GM19193 (cell line): ENCODE data around the gene SDR42E2.

Source experiments
- POLR2A ChIP-seq: IDR thresholded peaks from 4 replicates; pipeline ENCODE4 v1.6.1; 2011; ENCODE audit not compliant: insufficient read depth, insufficient read length; ENCODE audit errors: extremely low read depth

The SDR42E2 gene

DNA sequence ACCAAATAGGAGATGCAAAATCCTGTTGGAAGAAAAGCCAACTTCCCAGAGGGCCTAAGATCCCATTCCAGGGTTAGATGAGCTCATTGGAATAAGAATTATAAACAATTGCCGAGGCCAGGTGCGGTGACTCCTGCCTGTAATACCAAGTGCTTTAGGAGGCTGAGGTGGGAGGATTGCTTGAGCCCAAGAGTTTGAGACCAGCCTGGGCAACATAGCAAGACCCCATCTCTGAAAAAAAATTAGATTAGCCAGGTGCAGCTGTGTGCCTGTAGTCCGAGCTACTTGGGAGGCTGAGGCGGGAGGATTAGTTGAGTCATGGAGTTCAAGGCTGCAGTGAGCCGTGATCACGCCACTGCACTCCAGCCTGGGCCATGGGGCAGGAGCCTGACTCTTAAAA, 17.8 kb upstream of the SDR42E2 start:
- TF ChIP-seq POLR2A: no peak

DNA sequence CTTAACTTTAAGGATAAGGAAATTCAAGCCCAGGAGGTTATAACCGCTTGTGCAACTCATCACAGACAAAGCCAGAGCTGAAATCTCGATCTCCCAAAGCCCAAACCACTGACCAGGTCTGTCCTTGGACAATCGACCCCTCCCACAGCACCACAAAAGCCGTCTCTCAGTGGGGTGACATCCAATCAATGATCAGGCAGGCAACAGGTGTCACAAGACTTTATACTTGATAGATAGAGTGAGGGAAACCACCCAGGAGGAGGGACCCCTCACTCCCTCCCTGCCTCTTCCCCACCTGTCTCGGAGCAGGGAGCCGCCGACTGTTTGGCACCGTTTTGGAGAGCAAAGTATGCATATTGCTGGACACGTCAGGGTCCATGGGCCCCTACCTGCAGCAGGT, 14.5 kb upstream of the SDR42E2 start:
- TF ChIP-seq POLR2A: no peak

DNA sequence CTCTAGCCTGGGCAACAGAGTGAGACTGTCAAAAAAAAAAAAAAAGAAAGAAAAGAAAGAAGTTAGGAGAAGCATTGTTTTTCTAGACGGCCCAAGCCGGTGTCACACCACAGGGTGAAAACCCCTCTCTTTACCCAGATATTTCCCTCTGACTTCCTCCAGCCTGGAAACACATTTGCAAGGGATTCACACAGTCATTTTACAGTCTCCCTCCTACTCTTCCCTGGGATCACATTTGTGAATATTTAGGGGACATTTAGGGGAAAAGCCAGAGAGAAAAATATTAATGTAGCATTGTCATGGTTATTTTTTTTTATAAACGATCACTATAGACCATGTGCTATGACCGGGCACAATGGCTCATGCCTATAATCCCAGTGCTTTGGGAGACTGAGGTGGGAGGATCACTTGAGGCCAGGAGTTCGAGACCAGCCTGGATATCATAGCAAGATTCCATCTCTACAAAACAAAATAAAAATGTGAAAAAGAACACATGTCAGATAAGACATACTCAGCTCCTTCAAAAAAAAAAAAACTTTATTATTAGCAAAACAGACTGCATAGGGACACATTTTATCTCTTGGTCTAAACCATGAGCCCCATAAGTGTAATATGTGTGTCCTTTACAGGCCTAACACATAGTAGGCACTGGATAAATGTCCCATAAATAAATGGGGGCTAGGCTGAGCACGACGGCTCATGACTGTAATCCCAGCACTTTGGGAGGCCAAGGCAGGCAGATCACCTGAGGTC, 10.9 kb upstream of the SDR42E2 start:
- TF ChIP-seq POLR2A: no peak

DNA sequence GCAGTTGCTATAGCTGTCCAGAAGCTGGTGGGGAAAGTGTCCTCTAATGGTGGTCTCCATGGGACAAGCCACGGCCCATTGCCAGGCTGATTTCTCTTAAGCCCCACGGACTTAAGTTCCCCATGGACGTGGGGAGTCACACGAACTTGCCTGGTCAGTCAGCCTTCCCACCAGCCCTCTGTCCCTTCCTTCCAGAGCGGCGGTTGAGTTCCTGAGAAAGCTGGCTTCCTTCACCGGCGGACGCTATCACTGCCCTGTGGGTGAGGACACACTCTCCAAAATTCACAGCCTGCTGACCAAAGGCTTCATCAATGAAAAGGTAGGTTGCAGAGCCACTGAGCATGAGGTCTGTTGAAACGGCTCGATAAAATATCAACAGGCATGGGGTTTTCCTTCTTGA, 10.0 kb upstream of the SDR42E2 start:
- no peak for TF ChIP-seq POLR2A

DNA sequence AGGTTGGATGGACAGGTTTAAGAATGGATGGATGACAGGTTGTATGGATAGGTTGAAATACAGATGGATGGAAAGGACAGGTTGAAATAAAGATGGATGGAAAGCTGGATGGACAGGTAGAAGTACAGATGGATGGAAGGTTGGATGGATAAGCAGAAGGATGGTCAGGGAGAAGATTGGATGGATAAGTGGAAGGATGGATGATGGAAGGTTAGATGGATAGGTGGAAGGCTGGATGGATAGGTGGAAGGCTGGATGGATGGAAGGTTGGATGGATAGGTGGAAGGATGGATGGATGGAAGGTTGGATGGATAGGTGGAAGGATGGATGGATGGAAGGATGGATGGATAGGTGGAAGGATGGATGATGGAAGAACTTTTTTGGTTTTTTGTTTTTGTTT, 905 bp upstream of the SDR42E2 start:
- no peak for TF ChIP-seq POLR2A

DNA sequence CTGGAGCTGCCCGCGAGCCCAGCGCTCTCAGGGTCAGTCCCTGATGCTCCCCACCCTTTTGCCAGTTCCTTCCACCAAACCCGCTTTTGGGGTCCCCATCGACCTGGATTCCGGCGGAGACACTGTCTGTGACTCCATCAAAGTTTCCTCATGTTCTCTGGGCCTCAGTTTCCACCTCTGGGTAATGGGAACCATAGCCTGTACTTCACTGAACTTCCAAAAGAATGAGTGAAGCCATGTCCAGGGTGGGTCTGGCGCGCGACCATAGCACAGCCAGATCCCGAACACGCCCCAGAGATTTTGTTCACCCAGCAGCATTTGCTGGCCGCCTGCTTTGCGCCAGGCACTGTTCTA, 327 bp downstream of the SDR42E2 start:
- no peak for TF ChIP-seq POLR2A

DNA sequence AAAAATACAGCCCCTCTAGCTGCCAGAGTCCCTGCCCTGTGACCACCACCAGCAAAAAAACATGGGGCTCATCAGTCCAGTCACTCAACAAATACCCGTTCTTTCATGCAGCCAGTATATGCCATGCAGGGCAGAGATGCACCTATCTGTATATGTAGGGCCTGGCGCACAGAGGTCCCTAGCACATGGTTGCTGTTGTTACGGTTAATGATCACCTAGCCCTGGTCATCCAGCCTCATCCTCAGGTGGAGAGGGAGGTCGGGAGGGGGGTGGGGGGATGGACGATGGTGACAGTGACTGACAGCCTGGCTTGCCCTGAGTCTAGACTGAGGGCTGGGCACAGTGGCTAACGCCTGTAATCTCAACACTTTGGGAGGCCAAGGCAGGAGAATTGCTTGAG, 1.5 kb downstream of the SDR42E2 start:
- no peak for TF ChIP-seq POLR2A

DNA sequence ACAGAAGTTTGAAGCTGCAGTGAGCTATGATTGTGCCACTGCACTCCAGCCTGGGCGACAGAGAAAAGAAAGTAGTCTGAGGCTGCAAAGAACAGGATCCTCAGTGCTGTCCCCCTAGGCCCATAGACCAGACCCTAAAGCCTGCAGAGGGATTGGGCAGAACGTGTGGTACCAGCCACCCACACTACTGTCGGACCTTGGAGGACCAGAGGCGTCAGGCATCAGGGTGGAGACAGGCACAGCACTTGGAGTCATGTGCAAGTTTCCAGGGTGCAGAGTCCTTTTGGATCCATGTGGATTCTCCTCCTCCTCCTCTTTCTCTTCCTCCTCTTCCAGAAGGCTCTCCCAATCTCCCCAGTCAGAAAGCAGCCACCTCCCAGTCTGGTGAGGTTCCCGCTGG, 2.2 kb downstream of the SDR42E2 start:
- no peak for TF ChIP-seq POLR2A

DNA sequence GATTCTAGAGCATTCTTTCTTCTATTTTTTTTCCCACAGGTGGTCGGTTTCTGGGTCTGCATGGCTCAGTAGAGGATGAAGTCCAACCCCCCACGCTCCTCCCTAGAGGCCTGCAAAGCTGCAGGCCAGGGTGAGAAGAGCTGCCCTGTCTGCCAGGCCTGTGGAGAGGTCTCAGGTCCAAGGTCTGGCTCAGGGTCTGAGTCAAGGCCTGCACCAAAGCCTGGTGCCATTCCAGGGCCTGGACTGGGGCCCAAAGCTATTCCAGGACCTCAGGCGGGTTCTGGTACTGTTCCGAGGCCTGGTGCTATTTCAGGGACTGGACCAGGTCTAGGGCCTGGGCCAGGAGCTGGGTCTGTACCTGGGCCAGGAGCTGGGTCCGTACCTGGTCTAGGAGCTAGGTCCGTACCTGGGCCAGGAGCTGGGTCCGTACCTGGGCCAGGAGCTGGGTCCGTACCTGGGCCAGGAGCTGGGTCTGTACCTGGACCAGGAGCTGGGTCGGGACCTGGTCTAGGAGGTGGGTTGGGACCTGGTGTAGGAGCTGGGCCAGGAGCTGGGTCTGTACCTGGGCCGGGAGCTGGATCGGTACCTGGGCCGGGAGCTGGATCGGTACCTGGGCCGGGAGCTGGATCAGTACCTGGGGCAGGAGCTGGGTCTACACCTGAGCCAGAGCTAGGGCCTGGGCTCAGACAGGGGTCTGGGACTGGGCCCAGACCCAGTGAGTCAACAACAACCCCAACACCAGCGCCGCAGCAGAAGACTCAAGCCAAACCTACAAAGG, 3.4 kb downstream of the SDR42E2 start:
- TF ChIP-seq POLR2A: no peak

DNA sequence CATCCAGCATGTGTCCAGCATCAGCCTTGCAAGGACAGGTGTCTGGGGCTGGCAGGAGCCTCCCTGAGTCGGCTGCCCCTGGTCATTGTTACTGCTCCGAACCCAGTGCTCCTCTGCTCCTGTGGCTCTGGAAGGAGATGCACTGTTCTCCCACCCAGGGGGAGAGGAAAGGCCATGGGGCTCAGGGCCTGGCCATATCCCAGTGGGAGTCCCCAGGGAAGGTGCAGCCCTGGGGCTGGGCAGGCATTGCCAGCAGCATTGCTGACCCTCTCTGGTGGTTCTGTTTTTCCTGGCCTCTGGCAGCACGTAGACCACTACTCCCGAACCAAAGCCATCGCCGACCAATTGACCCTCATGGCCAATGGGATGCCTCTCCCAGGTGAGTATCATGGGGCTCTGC, 9.6 kb downstream of the SDR42E2 start:
- TF ChIP-seq POLR2A: no peak

DNA sequence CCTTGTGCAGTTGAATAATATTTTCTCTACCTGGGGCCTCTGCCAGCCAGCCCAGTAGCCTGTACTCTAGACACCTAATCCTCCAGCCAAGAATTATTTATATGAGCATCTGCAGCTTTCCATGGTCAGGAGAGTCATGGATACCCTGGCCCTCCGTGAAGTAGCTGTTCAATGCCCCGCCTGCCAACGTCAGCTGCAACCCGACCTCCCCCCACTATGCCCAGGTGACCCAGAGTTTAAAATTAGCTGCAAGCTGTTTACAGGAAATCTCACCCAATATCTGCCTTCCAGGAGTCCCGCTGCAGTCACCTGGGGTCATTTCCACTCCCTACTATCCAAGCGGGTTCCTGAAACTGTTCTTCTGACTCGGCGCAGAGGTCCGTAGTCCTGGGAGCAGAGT, 12.3 kb downstream of the SDR42E2 start:
- no peak for TF ChIP-seq POLR2A

DNA sequence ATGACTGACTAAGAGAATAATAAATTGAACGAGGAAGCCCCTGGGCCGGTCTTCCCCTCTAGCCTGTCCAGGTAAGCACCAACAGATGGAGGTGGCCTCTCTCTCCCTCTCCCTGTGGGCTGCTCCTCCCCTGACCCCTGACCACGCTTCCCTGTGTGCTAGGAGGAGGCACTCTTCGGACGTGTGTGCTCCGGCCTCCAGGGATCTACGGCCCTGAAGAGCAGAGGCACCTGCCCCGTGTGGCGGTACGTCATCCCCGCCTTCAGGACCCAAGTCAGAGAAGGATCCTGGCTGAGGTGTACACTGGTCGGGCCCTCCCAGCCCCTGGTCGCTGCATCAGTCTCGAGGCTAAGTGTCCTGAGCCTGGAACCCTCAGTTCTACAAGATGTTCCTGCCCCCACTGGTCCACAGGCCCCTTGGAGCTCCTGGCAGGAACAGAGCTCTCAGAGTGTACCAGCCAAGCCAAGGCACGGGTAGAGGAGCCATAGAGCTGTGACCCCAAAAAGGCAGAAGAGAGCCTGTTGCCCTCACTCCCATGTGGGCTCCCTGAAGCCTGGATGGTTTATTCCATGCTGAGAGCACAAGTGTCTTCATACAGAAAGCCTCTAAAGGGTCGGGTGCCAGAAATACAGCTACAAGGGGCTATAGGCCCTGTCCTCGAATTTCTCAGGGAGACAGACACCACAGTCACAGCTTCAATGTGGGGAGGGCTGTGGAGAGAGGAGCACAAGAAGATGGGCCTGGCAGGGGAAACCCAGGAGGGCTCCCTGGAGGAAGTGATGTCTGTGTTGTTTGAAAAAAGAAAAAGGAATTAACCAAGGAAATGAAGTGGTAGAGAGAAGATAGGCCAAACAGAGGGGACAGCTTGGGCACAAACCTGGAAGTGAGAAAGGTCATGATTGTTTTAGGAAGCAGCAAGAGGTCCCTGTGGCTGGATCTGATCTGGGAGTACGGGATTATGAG, 15.9 kb downstream of the SDR42E2 start:
- no peak for TF ChIP-seq POLR2A

DNA sequence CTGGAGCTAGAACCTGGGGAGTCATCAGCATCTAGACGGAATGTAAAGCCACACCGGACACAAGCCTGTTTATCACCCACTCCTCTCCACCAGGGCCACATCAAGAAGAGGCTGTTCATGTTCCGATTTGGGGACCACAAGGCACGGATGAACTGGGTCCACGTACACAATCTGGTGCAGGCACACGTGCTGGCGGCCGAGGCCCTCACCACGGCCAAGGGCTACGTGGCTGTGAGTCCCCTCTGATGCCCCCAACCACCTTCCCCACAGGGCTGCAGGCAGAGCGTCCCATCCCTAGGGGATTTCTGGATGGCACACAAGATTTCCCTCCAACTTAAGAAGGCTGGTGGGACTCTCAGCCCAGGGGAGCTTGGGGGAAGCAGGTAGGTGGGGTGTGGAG, 19.1 kb downstream of the SDR42E2 start:
- TF ChIP-seq POLR2A: no peak

DNA sequence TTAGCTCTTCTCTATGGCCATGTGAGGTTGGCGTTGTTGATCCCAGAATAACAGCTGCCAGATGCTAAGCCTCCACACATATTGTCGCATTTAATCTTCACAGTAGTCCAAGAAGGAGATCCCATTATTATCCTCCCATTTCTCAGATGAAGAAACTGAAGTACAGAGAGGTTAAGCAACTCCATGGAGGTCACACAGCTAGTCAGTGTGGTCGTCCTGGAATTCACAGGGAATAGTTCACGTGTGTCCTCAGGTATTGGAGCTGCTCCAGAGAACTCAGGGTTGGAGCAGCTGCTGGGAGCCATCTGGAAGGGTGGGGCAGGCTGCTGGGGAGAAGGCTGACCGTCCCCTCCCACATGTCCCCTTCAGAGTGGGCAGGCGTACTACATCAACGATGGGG, 19.5 kb downstream of the SDR42E2 start:
- TF ChIP-seq POLR2A: no peak

DNA sequence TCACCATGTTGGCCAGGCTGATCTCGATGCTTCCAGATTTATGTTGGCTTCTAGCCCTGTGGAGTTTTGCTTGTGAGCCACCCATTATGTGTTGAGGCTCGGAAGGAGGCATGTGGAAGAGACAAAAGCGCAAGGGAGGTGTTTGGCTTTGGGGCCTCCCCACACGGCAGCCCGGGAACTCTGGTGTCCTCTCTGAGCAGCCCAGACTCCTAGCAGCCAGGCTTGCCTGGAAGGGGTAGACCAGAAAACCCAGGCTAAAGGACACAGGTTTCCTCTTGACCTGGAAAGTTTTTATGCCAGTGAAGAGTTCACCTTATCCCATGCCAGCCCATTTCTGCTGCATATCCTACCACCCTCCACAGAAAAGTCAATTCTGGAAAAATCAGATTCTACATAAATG, 21.0 kb downstream of the SDR42E2 start:
- TF ChIP-seq POLR2A: no peak
